HEK293 (cell line): ENCODE measurements around the gene GXYLT1.

Experiments used
- CTCF ChIA-PET: fragments of 350-600 bp; formaldehyde crosslinking; extraction: SDS; loops from one replicate; lab custom pipeline; 2021; ENCODE audit warnings: antibody characterized with exemption; lab: Yijun Ruan, JAX
- POLR2A ChIA-PET: fragments of 300-600 bp; formaldehyde crosslinking; extraction: SDS; loops from one replicate; lab custom pipeline; 2020; ENCODE audit warnings: antibody characterized with exemption, inconsistent platforms; lab: Yijun Ruan, JAX
- H3K27ac ChIP-seq: fragments of 200-500 bp; sonication (Bioruptor generic); 2 replicates; pipeline ENCODE4 v1.5.1; 2014; ENCODE audit warnings: low read depth, low read length, control low read depth, inconsistent platforms; ENCODE audit errors: extremely low read depth
- H3K36me3 ChIP-seq, 2 experiments: fragments of 200-500 bp in 1 of 2; sonication (Bioruptor generic) in 1 of 2; 1 replicate in 1 of 2; 2 replicates in 1 of 2; pipeline ENCODE4 v1.5.1; 2014 to 2017; ENCODE audit warnings: inconsistent platforms in 2 of 2, low read length in 2 of 2; ENCODE audit not compliant: control insufficient read depth in 2 of 2, insufficient read depth in 1 of 2
- H3K4me1 ChIP-seq: fragments of 200-500 bp; sonication (Bioruptor generic); 2 replicates; pipeline ENCODE4 v1.5.1; 2014; ENCODE audit warnings: mild to moderate bottlenecking, low read length, inconsistent platforms; ENCODE audit not compliant: control insufficient read depth, insufficient read depth
- H3K4me3 ChIP-seq: 2 replicates; pipeline ENCODE4 v1.5.1; 2011; ENCODE audit warnings: low read depth, mild to moderate bottlenecking, control low read depth, low read length, moderate library complexity
- H3K9me3 ChIP-seq: fragments of 200-500 bp; sonication (Bioruptor generic); 2 replicates; pipeline ENCODE4 v1.5.1; 2014; ENCODE audit warnings: low read depth, low read length, inconsistent platforms; ENCODE audit not compliant: control insufficient read depth, insufficient read depth
- BCL11B ChIP-seq: fragments of 450-650 bp; formaldehyde crosslinking; IDR thresholded peaks from 2 replicates; pipeline ENCODE4 v1.5.1; 2016; ENCODE audit warnings: low read depth, missing biosample characterization, missing genetic modification characterization
- CTCF ChIP-seq: fragments of 450-650 bp; formaldehyde crosslinking; IDR thresholded peaks from 2 replicates; pipeline ENCODE4 v1.5.1; 2016; ENCODE audit warnings: missing biosample characterization, missing genetic modification characterization
- FEZF1 ChIP-seq: fragments of 450-650 bp; formaldehyde crosslinking; IDR thresholded peaks from 2 replicates; pipeline ENCODE4 v1.5.1; 2016; ENCODE audit warnings: missing biosample characterization, missing genetic modification characterization
- HOXC10 ChIP-seq: sonication (generic); formaldehyde crosslinking; IDR thresholded peaks from 2 replicates; pipeline ENCODE4 v1.8.1; 2023; ENCODE audit warnings: mild to moderate bottlenecking, missing genetic modification reagents
- KLF9 ChIP-seq: fragments of 450-650 bp; formaldehyde crosslinking; IDR thresholded peaks from 2 replicates; pipeline ENCODE4 v1.5.1; 2016; ENCODE audit warnings: missing biosample characterization, missing genetic modification characterization, low read depth
- PRDM6 ChIP-seq: fragments of 450-650 bp; formaldehyde crosslinking; IDR thresholded peaks from 2 replicates; pipeline ENCODE4 v1.5.1; 2017; ENCODE audit warnings: missing biosample characterization, missing genetic modification characterization
- ZBTB20 ChIP-seq: fragments of 450-650 bp; formaldehyde crosslinking; IDR thresholded peaks from 2 replicates; pipeline ENCODE4 v1.5.1; 2016; ENCODE audit warnings: missing biosample characterization, missing genetic modification characterization
- ZBTB21 ChIP-seq: fragments of 450-650 bp; formaldehyde crosslinking; IDR thresholded peaks from 2 replicates; pipeline ENCODE4 v1.5.1; 2017; ENCODE audit warnings: missing biosample characterization, missing genetic modification characterization
- ZBTB7A ChIP-seq: fragments of 450-650 bp; formaldehyde crosslinking; IDR thresholded peaks from 2 replicates; pipeline ENCODE4 v1.5.1; 2016; ENCODE audit warnings: low read depth, missing biosample characterization, missing genetic modification characterization
- ZNF132 ChIP-seq: fragments of 450-650 bp; formaldehyde crosslinking; IDR thresholded peaks from 2 replicates; pipeline ENCODE4 v1.5.1; 2017; ENCODE audit warnings: missing biosample characterization, missing genetic modification characterization, borderline replicate concordance
- ZNF138 ChIP-seq: fragments of 450-650 bp; formaldehyde crosslinking; IDR thresholded peaks from 2 replicates; pipeline ENCODE4 v1.5.1; 2016; ENCODE audit warnings: missing biosample characterization, missing genetic modification characterization, borderline replicate concordance
- ZNF146 ChIP-seq: fragments of 450-650 bp; formaldehyde crosslinking; IDR thresholded peaks from 2 replicates; pipeline ENCODE4 v1.5.1; 2016; ENCODE audit warnings: missing biosample characterization, missing genetic modification characterization
- ZNF248 ChIP-seq: fragments of 450-650 bp; formaldehyde crosslinking; IDR thresholded peaks from 2 replicates; pipeline ENCODE4 v1.5.1; 2017; ENCODE audit warnings: missing biosample characterization, missing genetic modification characterization
- ZNF26 ChIP-seq: fragments of 450-650 bp; formaldehyde crosslinking; IDR thresholded peaks from 2 replicates; pipeline ENCODE4 v1.5.1; 2016; ENCODE audit warnings: missing biosample characterization, missing genetic modification characterization
- ZNF423 ChIP-seq: fragments of 450-650 bp; formaldehyde crosslinking; IDR thresholded peaks from 2 replicates; pipeline ENCODE4 v1.5.1; 2016; ENCODE audit warnings: missing biosample characterization, missing genetic modification characterization
- ZNF529 ChIP-seq: fragments of 450-650 bp; formaldehyde crosslinking; IDR thresholded peaks from 2 replicates; pipeline ENCODE4 v1.5.1; 2017; ENCODE audit warnings: missing genetic modification characterization, missing biosample characterization; ENCODE audit not compliant: insufficient replicate concordance
- ZNF837 ChIP-seq: fragments of 450-650 bp; formaldehyde crosslinking; IDR thresholded peaks from 2 replicates; pipeline ENCODE4 v1.5.1; 2016; ENCODE audit warnings: missing biosample characterization, missing genetic modification characterization
- ZSCAN16 ChIP-seq: fragments of 450-650 bp; formaldehyde crosslinking; IDR thresholded peaks from 2 replicates; pipeline ENCODE4 v1.5.1; 2016; ENCODE audit warnings: missing biosample characterization, missing genetic modification characterization
- ZSCAN5A ChIP-seq: fragments of 450-650 bp; formaldehyde crosslinking; IDR thresholded peaks from 2 replicates; pipeline ENCODE4 v1.5.1; 2016; ENCODE audit warnings: missing biosample characterization, missing genetic modification characterization

The GXYLT1 gene

GRCh38 chr12:42166501-42166900, 21.8 kb upstream of the GXYLT1 start:
- TF ChIP-seq ZNF423 (tag by site-specific recombination): no peak
- TF ChIP-seq ZBTB7A: no peak
- no peak for TF ChIP-seq ZNF529 (tag by site-specific recombination)
- no peak for TF ChIP-seq CTCF
- no peak for TF ChIP-seq ZBTB21 (tag by site-specific recombination)
- POLR2A ChIA-PET: no interaction called here
- CTCF ChIA-PET: no interaction called here
- Histone ChIP-seq H3K36me3 (peaks cover 0 to 4% of the 10 kb centered on the region in 2 experiments; a peak in 1 of 3 replicates), H3K4me1 (0 out of 2 replicates have a peak, but pooled peaks cover 2% of the 10 kb centered on the region), H3K9me3 (no peaks in the 10 kb centered on the region), H3K27ac (no peak overlapping the region), H3K4me3 (no peak overlapping the region)

- CTCF ChIA-PET: no interaction called here
- Histone ChIP-seq H3K4me1 (0 out of 2 replicates have a peak, but pooled peaks cover 2% of the 10 kb centered on the region), H3K9me3 (no peaks in the 10 kb centered on the region), H3K27ac (no peak overlapping the region), H3K36me3 (peaks cover 0 to 12% of the 10 kb centered on the region in 2 experiments; a peak in 1 of 3 replicates), H3K4me3 (no peak overlapping the region)
- POLR2A ChIA-PET: no interaction called here
- TF ChIP-seq ZNF423 (tag by site-specific recombination) (no peak), ZNF26 (tag by site-specific recombination) (no peak), ZSCAN16 (tag by site-specific recombination) (no peak), ZNF138 (tag by site-specific recombination) (no peak), FEZF1 (tag by site-specific recombination) (peak; percentile 45; the same call in 1 of the 2 replicates), ZNF248 (tag by site-specific recombination) (no peak)
Measured at GRCh38 chr12:42163913-42164312, 19.2 kb upstream of the GXYLT1 start.

- ChIA-PET POLR2A (no interaction called here), CTCF (no interaction called here)
- Histone ChIP-seq H3K36me3 (peaks cover 0 to 15% of the 10 kb centered on the region in 2 experiments; a peak in 1 of 3 replicates), H3K4me3 (no peak overlapping the region), H3K4me1 (0 out of 2 replicates have a peak, but pooled peaks cover 2% of the 10 kb centered on the region), H3K9me3 (no peaks in the 10 kb centered on the region), H3K27ac (no peak overlapping the region)
- TF ChIP-seq ZNF132 (no peak), ZSCAN5A (tag by site-specific recombination) (no peak), PRDM6 (peak; percentile 45; the same call in 1 of the 2 replicates), ZBTB20 (tag by site-specific recombination) (peak; percentile 61; the same call in 1 of the 2 replicates), HOXC10 (no peak), ZNF837 (tag by site-specific recombination) (no peak), ZNF146 (tag by site-specific recombination) (no peak), KLF9 (tag by site-specific recombination) (no peak), ZNF423 (tag by site-specific recombination) (no peak), BCL11B (tag by site-specific recombination) (no peak)
Measured at GRCh38 chr12:42162965-42163364, 18.3 kb upstream of the GXYLT1 start.
